GM21717 (cell line): ENCODE measurements around the gene EFEMP1.

ENCODE experiments used
- ATAC-seq: cut with Tn5 transposase; IDR thresholded peaks from one replicate; pipeline ENCODE4 v1.9.1; 2021; ENCODE audit warnings: mild to moderate bottlenecking, moderate library complexity; ENCODE audit not compliant: unreplicated experiment

Gene EFEMP1

DNA sequence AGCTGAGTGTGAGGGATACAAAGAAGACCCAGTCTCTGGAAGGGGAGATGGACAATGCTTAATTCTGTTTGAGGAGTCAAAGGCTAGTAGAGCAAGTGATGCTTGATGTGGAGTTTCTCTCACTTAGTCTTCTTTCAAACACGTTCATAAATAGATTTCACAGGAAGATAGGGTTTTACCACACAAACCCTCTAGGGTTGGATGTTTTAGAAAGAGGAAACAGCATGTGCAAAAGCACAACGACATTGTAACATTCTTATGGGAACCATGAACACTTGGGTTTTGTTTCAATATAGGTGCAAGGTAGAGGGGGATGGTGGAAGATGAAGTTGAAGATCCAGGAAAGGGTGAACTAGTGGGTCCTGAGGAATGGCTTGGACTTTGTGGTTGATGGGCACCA, 10.8 kb upstream of the EFEMP1 start:
- no peak for ATAC-seq

DNA sequence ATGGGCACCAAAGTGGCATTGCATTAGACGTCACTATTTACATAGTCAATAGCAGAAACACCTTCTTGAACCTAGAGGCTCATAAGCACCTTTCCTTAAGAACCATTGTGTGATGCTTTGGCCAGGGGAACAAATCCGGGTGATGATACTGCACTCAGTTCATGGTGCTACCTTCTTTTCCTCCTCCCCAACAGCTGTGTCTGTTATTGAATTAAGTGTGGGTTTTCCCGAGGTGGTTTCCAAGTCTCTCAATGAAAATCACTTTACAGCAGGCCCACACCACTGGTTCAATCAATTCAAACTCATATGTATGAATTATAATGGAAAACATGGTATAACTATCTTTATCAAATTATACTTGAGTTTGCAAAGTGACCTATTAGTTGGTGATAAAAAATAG, 9.3 kb upstream of the EFEMP1 start:
- no peak for ATAC-seq

DNA sequence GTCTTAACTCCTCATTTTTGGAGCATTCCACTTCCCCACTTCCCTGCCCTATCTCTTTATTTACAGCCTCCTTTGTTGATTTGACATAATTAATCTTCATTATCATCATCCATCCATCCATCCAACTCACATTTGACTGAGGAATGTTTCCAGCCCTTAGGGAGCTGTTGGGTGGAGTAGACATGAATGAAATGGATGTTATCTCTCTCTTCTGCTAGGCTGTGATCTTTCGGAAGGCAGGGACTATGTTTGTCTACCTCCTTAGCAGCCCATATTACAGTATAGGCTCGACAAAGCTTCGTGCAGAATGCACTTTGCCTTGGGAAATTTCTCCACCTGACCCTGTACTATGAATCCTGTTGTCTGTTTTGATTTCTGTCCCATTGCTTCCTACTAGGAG, 7.7 kb upstream of the EFEMP1 start:
- ATAC-seq: no peak

DNA sequence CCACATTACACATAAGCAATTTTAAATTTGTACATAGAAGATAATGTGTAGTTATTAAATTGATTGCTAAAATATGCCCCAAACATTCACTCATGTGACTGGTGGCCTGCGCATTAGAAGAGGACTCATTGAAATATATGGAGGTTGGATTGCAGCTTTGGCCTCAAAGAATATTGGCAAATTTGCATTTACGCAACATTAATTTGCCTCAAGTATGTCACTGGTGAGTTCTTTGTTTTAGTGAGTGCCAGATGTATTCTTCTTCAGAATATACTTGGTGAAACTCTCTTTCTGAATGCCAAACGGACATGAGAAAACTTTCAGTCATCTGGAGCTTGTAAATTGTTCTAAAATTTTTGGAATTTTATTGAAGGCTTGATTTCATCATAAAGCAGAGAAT, 5.9 kb upstream of the EFEMP1 start:
- no peak for ATAC-seq

DNA sequence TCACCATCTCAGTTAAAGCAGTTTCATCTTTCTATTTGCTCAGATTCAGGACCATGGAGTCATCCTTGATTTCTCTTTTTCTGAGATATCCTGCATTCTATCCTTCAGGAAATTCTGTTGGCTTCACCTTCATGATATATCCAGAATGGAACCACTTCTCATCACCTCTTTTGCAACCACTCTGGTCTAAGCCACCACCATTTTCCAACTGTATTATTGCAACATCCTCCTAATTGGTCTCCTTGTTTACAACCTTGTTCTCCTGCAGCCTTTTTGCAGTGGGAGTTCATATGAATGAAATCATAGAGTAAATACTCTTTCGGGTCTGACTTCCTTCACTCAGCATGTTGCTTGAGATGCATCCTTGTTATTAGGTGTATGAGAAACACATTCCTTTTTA, 3.4 kb upstream of the EFEMP1 start:
- no peak for ATAC-seq

DNA sequence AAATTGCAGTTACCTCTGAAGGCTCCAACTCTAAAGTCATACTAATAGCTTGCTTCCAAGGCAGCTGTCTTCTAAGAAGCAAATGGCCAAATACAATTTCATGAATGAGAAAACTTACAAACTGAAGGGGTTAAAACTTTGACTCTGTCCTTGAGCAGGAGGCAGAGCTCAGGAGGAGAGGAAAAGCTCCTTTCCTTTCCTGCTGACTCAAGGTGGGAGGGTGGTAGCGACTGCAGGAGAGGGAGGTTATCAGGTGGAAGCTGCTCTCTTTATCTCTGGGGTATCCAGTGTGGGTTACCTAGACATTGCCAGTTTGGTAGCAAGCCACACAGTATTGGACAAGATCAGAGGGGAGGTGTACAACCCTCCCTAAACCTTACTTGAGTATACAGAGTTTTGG, 2.7 kb upstream of the EFEMP1 start:
- ATAC-seq: no peak

DNA sequence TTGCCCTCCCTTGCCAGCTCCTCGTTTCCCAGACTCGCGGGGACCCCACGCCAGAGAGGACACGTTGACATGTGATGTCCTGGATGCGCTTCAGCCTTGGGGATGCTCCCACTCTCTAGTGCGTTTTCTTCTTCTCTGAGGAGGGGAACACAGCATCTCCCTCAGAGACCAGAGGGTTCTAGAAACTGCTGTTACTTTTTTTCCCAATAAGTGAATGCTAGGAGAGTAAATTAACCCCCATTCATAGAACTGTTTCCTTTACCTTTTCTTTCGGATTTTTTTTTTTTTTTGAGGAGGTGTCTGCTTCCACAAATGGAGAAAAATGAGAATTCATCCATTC, 370 bp upstream of the EFEMP1 start:
- ATAC-seq: no peak

DNA sequence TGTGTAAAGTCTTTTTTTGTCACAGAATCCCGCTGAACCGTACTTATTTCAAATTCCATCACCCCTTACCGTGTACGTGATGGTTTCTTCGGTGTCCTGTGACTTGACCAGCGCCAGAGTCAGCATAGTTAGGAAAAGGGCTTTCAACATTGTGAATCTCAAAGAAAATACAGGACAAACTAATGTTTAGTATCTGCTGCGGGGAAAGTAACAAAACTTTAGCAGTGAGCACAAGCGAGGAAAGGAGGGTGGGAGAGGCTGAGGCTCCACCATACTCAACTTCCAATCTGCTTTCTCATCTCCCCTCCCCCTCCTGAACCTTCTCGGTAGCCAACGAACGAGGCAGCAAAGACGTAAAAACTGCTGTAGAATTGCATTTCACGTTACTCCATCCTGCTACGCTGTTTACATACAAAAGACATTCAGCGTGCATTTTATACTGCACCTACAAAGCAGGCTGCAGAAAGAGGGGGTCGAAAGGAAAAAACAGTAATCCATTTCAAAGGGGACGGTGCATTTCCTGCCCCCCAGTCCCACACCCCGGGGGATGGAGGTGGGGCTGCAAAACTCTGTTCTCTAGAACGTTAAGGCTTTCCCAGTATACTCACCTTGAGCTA, 1.2 kb downstream of the EFEMP1 start:
- ATAC-seq: no peak

DNA sequence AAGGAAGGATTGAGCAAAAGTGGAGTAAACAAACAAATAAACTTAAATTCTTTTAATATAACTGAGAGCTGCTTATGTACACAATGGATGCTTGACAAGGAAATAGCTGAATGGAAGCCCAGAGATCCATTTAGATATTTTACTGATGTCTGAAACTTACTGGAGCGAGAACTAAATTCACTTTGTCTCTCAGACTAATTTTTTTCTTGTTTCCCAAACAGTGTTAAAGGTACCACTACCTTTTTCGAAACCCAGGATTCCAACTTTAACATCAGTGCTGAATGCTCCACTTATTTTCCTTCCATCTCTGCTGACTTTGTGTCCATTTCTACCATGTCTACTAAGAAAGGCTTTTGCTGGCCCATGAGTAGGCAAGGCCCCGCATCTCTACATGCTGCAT, 4.0 kb downstream of the EFEMP1 start:
- no peak for ATAC-seq

DNA sequence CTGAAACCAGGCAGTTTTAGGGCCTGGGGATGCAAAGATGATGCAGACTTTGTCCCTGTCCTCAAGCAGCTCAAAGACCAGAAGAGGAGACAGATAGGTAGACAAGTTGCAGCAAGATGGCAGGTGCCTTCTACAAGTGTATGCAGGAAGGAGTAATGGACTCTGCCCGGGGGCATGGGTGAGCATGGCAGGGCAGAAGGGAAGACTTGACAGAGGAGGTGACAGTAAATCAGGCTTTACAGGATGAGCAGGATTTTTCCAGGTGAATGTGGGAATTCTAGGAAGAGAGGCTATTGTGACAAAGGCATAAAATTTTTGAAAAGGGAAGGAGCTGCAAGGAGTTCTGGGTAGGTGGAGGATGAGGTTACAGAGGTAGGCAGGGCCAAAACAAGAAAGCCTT, 4.7 kb downstream of the EFEMP1 start:
- no peak for ATAC-seq

DNA sequence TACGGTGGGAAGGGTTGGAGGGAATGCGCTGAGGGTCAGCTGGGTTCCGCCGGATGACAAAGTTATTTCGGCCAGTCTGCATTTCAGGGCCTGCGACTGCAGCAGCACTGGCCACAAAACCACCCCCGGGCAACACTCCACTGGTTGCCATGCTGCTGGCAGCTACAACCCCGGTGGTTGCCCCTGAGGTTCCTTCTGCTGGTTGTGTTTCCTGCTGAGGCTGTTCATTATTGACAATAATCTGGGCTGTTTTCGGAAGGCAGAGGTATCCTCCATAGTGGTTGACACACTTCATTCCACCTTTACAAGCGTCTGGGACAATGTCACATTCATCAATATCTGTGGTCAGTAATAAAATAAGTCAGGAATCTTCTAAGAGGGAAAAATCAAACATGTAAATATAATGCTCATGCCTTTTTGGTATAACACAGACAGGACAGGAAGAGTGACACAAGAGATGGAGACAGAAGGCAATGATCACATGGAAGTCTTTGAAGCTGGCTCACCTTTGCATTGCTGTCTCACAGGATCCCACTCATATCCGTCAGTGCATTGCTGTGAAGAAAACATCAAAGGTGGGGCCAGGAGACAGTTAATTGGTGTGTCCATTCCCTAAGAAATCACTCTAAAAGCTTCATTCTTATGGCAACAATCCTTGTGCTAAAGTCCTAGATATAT, 5.7 kb downstream of the EFEMP1 start:
- no peak for ATAC-seq

DNA sequence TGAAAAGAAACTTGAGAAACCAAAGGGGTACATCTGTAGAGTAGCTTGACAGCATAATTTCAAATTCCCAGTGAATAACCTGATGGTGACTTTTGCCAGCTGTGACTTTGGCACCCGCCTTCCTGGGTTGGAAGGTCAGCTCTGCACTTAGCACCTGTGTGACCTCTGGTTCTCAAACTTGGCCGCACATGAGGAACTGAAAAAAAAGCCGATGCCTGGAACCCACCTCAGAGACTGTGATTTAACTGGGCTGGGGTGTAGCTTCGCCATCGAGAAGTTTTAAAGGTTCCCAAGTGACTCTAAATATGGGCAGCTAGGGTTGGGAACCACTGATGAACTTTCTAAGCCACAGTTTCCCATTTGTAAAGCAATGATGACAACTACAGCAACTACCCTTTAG, 6.5 kb downstream of the EFEMP1 start:
- ATAC-seq: no peak

DNA sequence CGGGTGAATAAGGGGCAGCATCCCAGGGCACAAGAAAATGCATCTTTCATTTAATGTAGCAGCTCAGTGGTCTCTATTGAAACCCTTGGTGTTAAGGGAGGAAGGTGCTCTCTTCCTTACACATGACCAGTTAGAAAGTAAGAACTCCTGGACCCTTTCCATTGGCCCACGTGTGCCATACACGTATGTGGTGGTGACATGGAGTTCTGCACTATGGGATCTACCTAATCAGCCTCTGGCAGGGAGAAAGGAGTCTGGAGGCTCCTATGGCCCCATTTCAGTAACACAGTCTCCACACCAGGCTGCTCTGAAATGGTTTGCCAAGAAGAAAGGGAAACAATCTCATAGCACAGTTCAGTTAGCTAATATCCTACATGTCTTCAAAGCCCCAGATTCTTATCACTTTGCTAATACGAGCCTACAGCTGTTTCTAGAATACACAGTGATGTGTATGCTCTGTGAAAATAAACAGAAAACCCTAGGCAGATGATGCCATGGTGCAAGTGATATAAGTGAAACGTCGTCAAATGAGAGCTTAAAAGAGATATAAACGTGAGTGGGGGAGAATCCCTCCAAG, 7.0 kb downstream of the EFEMP1 start:
- ATAC-seq: no peak

DNA sequence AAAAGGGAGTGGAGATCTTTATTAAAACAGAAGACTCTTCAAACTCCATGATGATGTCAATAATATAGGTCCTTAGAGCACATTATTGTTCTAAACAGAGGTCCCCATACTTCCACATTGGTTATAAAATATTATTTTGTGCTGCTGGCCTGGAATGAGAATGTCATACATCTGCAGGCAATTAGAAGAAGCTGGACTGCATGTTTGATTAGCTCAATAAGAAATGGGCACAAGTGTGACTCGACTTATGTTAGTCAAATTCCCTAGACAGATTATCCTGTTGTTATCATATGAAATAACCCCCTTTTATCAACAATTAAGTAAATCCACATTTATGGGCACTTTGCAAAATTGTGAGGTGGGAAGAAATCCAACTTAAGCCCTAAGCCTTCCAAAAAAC, 8.8 kb downstream of the EFEMP1 start:
- no peak for ATAC-seq

DNA sequence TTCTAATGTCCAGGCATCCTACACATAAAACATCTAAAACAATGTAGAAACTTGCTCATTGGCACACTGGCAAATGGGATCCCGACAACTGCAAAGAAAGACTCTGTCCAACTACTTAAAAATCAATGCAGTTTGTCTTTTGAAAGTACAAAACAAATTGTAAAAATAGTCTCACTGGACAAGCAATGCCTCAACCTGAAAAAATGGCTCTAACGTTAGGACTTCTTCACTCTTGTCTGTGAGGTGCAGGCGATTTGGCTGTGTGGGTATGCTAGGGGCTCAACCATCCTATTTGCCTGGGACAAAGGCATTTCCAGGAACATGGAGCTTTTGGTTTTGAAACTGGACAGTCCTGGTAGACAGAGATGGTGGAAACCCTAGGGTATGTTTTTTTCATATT, 10.7 kb downstream of the EFEMP1 start:
- ATAC-seq: no peak

DNA sequence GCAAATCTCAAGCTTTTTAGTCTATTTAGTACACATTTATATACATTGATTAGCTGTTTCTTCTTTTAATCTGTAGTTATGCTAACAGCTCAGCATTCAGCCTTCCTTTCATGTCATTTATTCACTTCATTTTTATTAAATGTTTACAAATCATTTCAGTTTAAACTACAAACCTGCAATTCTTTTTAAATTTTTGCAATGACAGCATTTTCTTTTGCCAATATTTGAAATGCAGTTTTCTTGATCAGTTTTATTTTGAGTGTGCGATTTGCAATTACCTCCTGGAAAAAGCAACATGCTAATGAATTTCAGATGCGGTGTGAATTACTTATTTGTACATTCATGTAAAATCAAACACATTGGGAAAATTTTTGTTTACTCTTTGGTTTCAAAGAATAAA, 13.5 kb downstream of the EFEMP1 start:
- no peak for ATAC-seq

DNA sequence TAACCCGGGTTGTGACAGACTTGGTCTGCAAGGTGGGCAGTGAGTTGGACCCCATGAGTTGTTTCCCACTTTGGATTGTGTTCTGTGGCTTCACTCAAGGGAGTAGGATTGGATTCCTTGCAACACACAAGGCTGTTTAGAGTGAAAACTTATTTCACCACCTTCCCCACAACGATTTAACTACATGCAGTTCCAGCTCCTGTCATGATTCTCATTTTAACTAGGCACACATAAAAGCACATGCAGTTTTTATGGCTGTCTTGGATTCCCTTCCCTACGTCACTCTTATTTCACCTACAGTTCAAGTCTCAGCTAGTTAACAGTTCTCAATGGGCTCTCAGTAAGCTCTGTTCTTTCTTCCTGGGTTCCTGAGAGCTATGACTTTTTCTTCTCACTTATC, 15.9 kb downstream of the EFEMP1 start:
- no peak for ATAC-seq

DNA sequence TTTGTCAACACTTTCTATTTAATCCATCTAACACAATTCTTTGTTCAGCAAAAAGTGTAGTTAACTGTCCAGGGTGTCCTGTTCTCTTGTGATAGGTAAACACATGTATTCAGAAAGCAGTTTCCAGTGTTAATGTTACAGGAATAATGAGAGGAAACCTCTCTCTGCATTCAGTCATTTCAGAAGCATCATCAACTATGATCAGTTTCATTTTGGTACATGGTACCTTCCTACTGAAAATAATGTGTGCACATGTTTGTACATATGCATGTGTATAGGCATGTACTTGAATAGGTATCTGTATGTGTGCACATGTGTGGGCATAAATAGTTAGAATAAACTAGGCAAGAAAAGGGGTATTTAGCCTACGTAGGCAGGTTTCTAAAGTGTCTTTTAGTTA, 16.6 kb downstream of the EFEMP1 start:
- ATAC-seq: no peak

DNA sequence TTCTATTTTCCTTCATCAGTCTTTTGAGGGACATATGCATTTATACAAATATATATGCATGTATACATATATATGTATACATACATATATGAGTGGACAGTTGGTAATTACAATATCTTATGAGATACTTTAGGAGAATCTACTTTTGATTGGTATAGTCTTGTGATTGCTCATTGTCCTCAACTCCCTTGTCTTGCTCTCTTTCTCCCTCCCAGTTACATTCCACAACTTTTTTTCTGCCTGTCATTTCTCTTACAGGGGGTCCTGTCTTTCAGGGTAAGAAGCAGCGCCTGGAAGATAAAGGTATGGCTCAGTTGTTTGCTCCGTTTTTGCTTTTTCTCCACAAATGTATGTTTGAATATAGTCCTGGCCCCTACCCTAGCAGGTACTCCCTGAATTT, 19.9 kb downstream of the EFEMP1 start:
- no peak for ATAC-seq

DNA sequence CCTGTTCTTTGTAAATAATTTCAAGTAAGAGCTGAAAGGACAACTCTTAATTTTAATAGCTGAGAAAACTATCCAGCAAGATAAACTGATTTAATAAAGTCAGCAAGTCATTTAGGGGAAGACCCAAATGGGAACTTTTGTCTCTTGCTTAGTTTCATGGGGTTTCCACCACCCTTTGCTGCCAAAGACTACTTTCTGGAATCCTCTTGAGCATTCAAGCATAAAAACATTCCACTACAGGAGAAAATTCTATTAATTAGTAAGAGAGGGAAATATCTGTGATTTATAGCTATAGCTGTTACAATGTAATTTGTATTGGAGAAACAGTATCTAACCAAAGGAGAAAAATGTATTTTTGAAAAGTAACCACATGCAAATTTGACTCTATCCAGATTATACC, 20.6 kb downstream of the EFEMP1 start:
- no peak for ATAC-seq

DNA sequence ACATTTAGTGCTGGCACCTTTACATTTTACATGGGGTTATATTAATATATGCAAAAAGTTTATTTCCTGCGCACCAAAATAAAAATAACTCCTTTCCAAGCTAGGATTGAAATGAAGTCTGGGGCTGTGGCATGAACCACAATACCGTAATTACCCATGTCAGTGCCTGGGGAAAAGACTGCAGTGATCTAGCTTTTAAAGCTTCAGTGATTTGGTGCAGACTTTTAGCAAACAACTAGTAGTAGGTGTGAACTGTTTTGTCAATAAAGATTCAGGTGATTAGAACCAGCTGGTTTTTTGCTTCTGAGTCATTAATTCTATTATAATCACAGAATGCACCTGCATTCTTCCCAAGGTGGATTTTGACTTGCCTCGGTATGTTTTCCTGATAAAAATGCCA, 21.2 kb downstream of the EFEMP1 start:
- ATAC-seq: no peak

DNA sequence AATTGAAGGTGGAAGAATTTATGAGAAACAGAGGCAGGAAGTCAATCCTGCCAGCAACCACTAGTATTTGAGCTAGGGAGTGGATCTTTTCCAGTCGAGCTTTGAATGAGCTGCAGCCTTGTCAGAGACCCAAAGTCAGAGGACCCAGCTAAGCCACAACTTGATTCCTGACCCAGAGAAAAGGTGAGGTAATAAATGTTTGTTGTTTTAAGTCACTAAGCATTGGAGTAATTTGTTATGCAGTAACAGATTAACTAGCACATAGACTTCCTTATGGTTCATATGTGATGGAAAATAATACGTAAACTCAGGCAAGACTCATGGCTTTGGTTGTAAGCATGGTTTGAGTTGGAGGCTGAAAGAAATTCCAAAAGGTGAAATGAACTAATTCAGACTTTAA, 21.6 kb downstream of the EFEMP1 start:
- no peak for ATAC-seq

DNA sequence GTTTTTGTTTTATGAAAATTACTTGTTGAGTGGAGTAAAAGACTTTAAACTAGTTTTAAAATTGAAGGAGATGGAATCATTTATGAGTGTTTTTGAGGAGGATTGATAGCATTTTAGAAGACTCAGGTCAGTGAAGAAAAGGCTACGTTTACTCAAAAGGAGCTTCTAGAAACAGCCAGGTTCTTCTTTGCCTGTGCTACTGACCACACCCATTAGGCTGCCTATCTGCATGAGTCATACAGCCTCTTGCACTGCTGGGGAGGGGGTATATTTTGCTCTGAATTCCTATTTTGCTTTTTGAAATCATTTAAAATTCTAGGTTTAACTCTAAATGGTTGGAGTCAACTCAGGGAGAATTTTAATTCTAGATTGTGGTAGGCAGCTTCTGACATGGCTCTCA, 22.3 kb downstream of the EFEMP1 start:
- no peak for ATAC-seq
